ENCODE measurements around the gene RNF17.

RNF17 gene

GRCh38 chr13:24821207-24821606, 57.2 kb downstream of the RNF17 start:
- H3K9me3 ChIP-seq (ENCODE audit: control insufficient read depth, insufficient read depth, low read depth, low read length) = no peaks in the 10 kb centered on the region
- H3K4me3 ChIP-seq (ENCODE audit: low read depth, low read length) = no peak overlapping the region
- no peaks in the 10 kb centered on the region for H3K36me3 ChIP-seq (ENCODE audit: control insufficient read depth in 2 of 2, insufficient read depth in 1 of 2, low read length in 2 of 2)
- H3K4me1 ChIP-seq (ENCODE audit: control insufficient read depth, insufficient read depth, low read length) = no peaks in the 10 kb centered on the region
- no peak for TF ChIP-seq ZNF292 (tag by site-specific recombination; IDR thresholded peaks at IDR 0.05; ENCODE audit: borderline replicate concordance, low read depth)
- peak; percentile 97 for TF ChIP-seq ZNF558 (tag by site-specific recombination; IDR thresholded peaks at IDR 0.05)
- no peak for TF ChIP-seq REPIN1 (tag by site-specific recombination; IDR thresholded peaks at IDR 0.05; ENCODE audit: low read depth)
- no peak for TF ChIP-seq ZNF76 (tag by site-specific recombination; IDR thresholded peaks at IDR 0.05; ENCODE audit: borderline replicate concordance, low read depth)
- no peak for TF ChIP-seq PRDM10 (tag by site-specific recombination; IDR thresholded peaks at IDR 0.05)
- TF ChIP-seq BCL6B (tag by site-specific recombination; IDR thresholded peaks at IDR 0.05) = no peak
- ChIA-PET POLR2A (no interaction called here), CTCF (no interaction called here)
- no peak overlapping the region for H3K27ac ChIP-seq (ENCODE audit: extremely low read depth, low read depth, low read length)

GRCh38 chr13:24822640-24823039, 58.7 kb downstream of the RNF17 start:
- Histone ChIP-seq H3K9me3 (ENCODE audit: control insufficient read depth, insufficient read depth, low read depth, low read length) (no peaks in the 10 kb centered on the region), H3K36me3 (ENCODE audit: control insufficient read depth in 2 of 2, insufficient read depth in 1 of 2, low read length in 2 of 2) (no peaks in the 10 kb centered on the region), H3K27ac (ENCODE audit: extremely low read depth, low read depth, low read length) (no peak overlapping the region), H3K4me3 (ENCODE audit: low read depth, low read length) (no peak overlapping the region), H3K4me1 (ENCODE audit: control insufficient read depth, insufficient read depth, low read length) (no peaks in the 10 kb centered on the region)
- CTCF ChIA-PET = no interaction called here
- POLR2A ChIA-PET = no interaction called here
- TF ChIP-seq KLF17 (tag by site-specific recombination; IDR thresholded peaks at IDR 0.05) (no peak), ZNF211 (tag by site-specific recombination; IDR thresholded peaks at IDR 0.05; ENCODE audit: low read depth) (no peak), ZBTB8A (tag by site-specific recombination; IDR thresholded peaks at IDR 0.05) (no peak), ZNF473 (tag by site-specific recombination; IDR thresholded peaks at IDR 0.05) (no peak), PRDM2 (tag by site-specific recombination; IDR thresholded peaks at IDR 0.05; ENCODE audit: borderline replicate concordance) (no peak), KLF8 (tag by site-specific recombination; IDR thresholded peaks at IDR 0.05) (no peak), ZNF184 (tag by site-specific recombination; IDR thresholded peaks at IDR 0.05) (no peak), ZNF416 (tag by site-specific recombination; IDR thresholded peaks at IDR 0.05) (no peak), ZNF585B (tag by site-specific recombination; IDR thresholded peaks at IDR 0.05) (no peak), TSHZ1 (tag by site-specific recombination; IDR thresholded peaks at IDR 0.05; ENCODE audit: borderline replicate concordance) (no peak), ZNF837 (tag by site-specific recombination; IDR thresholded peaks at IDR 0.05) (no peak), ZNF23 (tag by site-specific recombination; IDR thresholded peaks at IDR 0.05; ENCODE audit: borderline replicate concordance) (no peak), ZNF132 (tag by site-specific recombination; IDR thresholded peaks at IDR 0.05; ENCODE audit: borderline replicate concordance) (no peak), ZXDB (tag by site-specific recombination; IDR thresholded peaks at IDR 0.05) (no peak)
